Activated naive CD4-positive, alpha-beta T cell (primary cell): Measurements from ENCODE around the gene LARP6.
"Not testable (repeated sequence)": the region's sequence is repeated elsewhere in the genome, so short reads cannot be mapped to it uniquely, and the experiment has no call there.

Experiments
- DNase-seq, 4 experiments: peaks; one replicate each; lab custom pipeline; 2025; lab: John Stamatoyannopoulos, UW

The LARP6 gene

DNA sequence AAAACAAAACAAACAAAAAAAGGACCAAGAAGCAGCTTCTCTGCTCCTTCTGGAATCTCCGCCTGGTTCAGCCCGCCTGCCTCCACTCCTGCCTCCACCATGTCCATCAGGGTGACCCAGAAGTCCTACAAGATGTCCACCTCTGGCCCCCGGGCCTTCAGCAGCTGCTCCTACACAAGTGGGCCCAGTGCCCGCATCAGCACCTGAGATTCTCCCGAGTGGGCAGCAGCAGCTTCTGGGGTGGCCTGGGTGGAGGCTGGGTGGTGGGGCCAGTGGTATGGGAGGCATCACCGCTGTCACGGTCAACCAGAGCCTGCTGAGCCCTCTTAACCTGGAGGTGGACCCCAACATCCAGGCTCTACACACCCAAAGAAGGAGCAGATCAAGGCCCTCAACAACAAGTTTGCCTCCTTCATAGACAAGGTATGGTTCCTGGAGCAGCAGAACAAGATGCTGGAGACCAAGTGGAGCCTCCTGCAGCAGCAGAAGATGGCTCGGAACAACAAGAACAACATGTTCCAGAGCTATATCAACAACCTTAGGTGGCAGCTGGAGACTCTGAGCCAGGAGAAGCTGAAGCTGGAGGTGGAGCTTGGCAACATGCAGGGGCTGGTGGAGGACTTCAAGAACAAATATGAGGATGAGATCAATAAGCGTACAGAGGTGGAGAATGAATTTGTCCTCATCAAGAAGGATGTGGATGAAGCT is 4.8 kb upstream of the LARP6 start:
- not testable (repeated sequence) for DNase-seq

DNA sequence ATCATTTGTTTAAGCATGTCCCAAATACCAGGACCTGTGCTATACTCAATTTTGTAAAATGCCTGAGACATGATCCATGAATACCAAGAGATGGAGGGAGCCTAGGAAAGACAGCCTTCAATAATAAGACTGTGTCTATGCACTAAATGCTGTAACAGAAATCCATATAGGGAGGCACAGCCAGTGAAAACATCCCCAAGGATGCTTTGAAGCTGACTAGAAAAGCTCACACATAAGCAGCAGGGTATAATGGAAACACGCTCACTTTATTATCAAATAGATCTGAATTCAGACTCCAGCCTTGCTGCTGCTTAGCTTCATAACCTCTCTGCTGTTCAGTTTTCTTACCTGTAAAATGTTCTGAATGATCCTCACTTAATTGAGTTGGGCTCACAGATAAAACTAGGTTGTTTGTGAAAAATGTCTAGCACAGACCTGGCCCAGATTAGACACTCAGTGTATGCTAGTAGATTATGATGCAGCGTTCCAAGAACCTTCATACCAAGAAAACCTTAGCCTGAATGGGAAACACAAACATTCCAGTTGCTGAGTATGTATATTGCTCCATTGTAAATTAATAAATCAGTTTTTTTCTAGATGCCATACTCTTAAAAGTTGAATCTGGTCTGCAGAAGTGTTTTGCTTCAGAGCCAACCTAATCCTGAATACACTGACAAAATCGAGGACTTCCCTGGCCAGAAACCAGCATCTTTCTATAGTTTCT is 3.8 kb upstream of the LARP6 start:
- no peak for DNase-seq

- no peak for DNase-seq
Observed at GRCh38 chr15:70856884-70857561, 3.1 kb upstream of the LARP6 start.

GRCh38 chr15:70856177-70856883 is 2.4 kb upstream of the LARP6 start:
- no peak for DNase-seq

GRCh38 chr15:70855764-70856163 is 1.8 kb upstream of the LARP6 start:
- DNase-seq: no peak

DNA sequence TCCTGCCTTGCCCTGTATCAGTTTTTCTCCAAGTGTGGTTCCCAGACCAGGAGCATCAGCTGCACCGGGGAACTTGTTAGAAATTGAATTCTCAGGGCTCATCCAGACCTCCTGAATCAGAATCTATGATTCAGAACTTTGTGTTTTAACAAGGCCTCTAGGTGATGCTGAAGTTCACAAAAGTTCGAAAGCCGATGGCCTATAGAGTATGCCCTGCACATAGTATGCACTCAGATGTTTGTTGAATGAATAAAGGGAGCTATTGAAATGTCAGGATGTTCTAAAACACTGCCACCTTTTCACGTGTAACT is 664 bp upstream of the LARP6 start:
- DNase-seq: no peak

DNA sequence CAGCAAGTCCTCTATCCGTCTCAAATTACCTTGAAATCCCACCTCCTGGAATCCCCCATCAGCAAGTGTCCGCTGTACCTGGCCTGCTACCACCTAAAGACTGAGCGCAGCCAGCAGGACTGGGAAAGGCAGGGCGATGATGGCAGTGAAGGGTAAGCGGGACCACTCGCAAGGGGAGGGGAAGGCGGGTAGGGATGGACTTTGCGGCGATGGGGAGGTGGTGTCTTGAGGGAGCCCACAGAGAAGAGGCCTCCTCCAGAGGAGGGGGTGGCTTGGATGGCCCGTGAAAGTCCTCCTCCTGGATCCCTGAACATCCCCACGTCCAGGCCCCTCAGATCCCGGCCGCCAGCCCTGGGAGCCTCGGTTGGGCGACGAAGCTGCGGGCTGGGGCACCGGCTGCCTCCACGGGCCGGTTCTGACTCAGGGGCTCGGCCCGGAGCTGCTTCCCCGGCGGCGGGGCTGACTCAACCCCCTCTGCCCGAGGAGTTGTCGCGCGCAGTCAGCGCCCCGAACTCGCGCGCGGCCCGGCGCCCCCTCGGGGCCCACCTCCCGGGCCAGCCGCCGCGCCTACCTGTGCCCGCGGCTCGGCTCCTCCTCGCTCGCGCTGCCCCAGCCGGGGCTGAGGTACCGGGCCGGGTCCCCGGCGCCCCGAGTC is 512 bp downstream of the LARP6 start:
- no peak for DNase-seq

GRCh38 chr15:70852501-70853317 is 1.2 kb downstream of the LARP6 start:
- DNase-seq: no peak

DNA sequence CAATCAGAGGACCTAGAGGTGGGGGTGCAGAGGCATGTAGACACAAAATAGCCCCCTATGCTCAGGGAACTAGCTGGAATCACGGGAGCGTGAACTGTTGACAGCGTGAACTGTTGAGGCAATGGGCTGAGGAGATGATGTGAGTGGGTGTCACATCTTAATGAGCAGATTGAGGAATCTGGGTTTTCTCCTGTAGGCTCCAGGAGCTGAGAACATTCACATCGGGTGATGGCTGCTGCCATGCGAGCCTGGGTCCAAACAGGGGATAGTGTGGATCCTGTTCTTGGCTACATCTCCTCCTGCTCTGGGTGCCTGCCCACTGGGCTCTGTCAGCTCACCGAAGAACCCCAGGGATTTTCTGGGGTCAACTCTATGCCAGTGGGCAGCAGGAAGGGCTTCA is 2.1 kb downstream of the LARP6 start:
- no peak for DNase-seq

GRCh38 chr15:70845602-70846360 is 8.2 kb downstream of the LARP6 start:
- DNase-seq: no peak

- no peak for DNase-seq
Observed at GRCh38 chr15:70837476-70837875, 16.5 kb downstream of the LARP6 start.

DNA sequence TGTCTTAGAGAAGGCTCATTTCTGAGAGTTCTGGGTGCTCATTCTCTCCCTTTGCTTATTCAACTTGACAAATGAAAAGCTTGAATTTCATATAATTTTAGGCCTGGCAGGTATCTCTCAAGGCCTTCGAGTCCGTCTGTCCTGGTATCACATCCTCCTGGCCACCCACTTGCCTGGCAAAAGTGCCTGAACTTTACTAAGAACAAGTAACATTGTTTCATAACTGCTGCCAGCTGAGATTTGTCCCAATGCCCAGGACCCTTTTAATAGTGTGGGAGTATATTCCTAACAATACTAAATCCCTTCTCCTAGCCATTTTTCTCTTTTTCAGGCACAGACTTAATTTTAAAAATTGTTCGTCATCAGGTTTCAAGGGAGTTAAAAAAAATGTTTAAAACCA is 18.1 kb downstream of the LARP6 start:
- DNase-seq: no peak

DNA sequence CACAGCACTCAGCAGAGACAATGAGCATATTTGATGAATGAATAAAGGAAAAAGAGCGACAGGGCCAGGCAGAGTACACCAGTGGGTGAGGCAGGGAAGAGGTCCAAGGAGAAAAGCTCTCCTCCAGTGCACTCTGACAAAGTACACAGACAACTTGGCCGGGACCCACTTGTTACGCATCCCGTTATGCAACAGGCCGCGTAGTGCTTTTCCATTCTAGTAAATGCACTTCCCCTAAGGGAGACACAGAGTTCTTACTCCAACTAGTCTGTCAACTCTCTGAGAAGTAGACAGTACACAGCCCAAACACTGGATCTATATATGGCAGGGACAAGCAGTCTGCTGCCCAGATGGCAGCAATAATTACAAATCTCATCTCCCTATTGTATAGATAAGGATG is 18.5 kb downstream of the LARP6 start:
- no peak for DNase-seq

- no peak for DNase-seq
Observed at GRCh38 chr15:70834999-70835398, 19.0 kb downstream of the LARP6 start.

DNA sequence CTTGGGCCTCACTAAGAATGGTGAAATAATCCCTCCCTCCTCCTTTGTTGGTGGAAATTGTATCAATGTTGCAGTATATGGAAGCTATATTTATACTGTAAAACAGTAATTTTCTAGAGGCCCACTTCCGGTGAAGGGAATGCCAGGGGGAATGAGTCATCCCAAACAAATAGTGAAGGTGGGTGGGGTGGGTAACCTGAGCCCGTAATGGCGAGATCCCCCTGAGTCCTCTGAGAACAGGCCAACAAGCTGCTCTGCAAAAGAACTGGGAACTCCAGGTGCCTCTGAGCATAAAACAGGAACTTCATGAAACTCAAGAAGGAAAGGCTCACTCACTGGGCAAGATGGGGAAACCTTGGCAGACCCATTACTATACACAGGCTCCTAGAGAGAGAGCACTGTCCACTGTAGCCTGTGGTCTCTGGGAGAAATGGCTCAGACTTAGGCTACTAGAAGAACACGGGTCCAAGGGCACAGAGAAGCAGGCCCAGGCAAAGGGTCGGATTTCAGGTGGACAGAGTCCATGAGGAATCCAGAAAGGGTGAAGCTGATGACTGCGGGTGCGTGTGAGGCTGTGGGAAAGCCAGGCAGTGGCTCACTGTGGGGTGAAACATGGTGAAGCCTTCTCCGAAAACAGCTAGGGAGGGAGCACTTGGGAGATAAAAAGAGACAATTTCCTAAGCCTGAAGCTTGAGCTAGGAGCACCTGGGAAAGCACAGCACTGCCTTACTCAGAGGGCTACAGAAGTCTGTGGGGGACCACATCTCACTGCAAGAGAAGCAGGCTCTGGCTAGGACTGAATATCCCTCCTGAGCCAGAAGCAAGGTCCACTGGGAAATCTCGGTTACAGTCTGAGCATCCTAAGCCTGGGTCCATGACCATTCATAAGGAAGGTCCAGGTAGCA is 19.8 kb downstream of the LARP6 start:
- no peak for DNase-seq

DNA sequence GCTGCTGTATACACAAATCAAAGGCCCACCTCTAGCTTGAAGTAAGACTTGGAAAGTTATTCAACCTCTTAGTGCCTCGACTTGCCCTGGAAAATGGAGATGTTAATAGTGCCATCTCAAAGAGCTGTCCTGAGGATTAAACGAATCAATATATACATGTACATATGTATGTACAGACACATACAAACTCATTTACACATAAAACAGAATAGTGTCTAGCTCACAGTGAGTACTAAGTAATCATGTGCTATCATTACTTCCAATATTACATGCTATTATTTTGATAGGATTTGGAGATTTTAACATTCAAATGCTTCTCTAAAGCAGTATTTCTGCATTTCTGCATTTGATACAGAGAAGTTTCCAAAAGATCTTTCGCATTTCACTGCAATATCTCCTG is 20.5 kb downstream of the LARP6 start:
- no peak for DNase-seq

DNA sequence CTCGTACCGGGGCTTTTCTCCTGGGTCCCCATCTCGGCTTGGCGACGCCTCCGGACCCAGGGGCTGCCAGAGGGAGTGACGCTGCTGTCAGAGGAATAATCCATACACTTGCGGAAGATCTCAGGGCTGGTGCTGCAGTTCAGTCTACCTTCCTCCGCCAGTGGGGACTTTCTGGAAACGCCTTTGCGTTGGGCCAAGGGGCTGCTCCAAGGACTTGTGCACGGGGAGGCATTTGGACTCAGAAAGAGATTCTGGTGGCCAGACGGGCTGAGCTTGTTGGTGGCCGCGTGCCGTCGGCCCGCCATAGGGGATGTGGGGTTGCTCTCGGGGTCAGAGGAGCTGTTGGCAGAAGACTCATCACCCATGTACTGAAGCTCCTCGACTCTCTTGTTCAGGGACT is 21.8 kb downstream of the LARP6 start:
- no peak for DNase-seq

DNA sequence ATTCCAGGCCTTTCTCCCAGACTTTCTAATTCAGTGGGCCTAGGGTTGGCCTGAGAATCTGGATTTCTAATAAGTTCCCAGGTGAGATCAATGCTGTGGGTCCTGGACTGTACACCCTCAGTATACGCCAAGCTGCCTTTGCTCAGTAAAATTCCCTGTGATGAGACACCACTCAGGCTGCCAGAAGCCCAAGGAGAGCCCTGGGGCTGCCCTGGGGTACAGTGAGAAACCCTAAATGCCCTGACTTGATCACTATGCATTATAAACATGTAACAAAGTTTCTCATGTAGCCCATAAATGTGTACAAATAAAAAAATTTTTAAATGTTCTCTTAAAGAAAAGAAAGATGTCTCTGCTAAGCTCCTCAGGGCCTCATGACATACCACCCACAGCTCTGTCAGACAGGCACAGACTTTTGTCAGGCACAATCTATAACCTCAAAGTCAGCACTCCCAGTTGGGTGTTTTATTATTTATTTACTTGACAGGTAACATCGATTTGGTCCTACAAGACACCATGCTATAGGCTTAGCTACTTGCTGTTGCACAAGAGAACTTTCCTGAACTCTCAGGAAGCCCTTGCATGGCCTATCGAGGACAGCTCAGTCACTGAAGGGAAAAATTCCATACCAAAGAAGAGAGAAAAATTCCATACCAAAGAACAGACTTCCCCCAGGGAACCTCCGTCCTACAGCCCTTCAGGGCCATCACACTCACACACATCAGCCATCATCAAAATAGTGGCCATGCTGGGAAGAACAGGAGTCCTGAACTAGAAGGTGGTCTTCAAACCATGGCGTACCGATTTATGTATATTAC is 22.7 kb downstream of the LARP6 start:
- DNase-seq: no peak

- DNase-seq: no peak
Observed at GRCh38 chr15:70830615-70831014, 23.3 kb downstream of the LARP6 start.
